CD4-positive, alpha-beta T cell (primary cell): Measurements from ENCODE around the gene EVC2. TPM values are rescaled to one million over a fixed set of nuclear protein-coding genes. Genes with fewer than 3 reads are reported as not detected.

Experiments used
- ATAC-seq: fragments of 200-7000 bp; cut with Tn5 transposase; one replicate; pipeline ENCODE4 v1.10.0; 2022; ENCODE audit warnings: mild to moderate bottlenecking; ENCODE audit not compliant: poor library complexity
- CTCF ChIA-PET: fragments of 350-600 bp; sonication (Branson Sonifier 250); formaldehyde crosslinking; loops from one replicate; lab custom pipeline; 2021; ENCODE audit warnings: antibody characterized with exemption, inconsistent platforms; lab: Charles Lee
- POLR2A ChIA-PET: fragments of 350-600 bp; sonication (Branson Sonifier 250); formaldehyde crosslinking; loops from one replicate; lab custom pipeline; 2021; ENCODE audit warnings: antibody characterized with exemption, inconsistent platforms; lab: Charles Lee
- DNase-seq, 14 experiments: peaks; one replicate each; pipeline ENCODE4 v3.0.0-alpha.2; 2013 to 2020; ENCODE audit warnings: mixed read lengths in 2 of 14
- H3K27ac ChIP-seq, 2 donors: one replicate each; pipeline versions ENCODE4 v1.5.1 to v1.7.0; 2013; ENCODE audit warnings: low read length in 2 of 2, low read depth in 1 of 2, mild to moderate bottlenecking in 1 of 2
- H3K27me3 ChIP-seq, 2 experiments: 1 replicate in 1 of 2; 2 replicates in 1 of 2; pipeline versions ENCODE4 v1.6.1 to v1.7.0; 2013; ENCODE audit warnings: low read length in 2 of 2, control low read depth in 1 of 2, mild to moderate bottlenecking in 1 of 2, moderate library complexity in 1 of 2; ENCODE audit not compliant: insufficient read depth in 2 of 2, control insufficient read depth in 1 of 2
- H3K36me3 ChIP-seq: one replicate; pipeline ENCODE4 v1.6.1; 2013; ENCODE audit warnings: low read length, control low read depth; ENCODE audit not compliant: insufficient read depth
- H3K4me1 ChIP-seq: one replicate; pipeline ENCODE4 v1.6.1; 2013; ENCODE audit warnings: low read length, control low read depth; ENCODE audit not compliant: insufficient read depth
- H3K4me3 ChIP-seq: one replicate; pipeline ENCODE4 v1.5.1; 2013; ENCODE audit warnings: mild to moderate bottlenecking, low read length, moderate library complexity
- H3K9me3 ChIP-seq, 2 experiments: 1 replicate in 1 of 2; 2 replicates in 1 of 2; pipeline versions ENCODE4 v1.6.1 to v1.7.0; 2013; ENCODE audit warnings: low read length in 2 of 2, mild to moderate bottlenecking in 2 of 2, control low read depth in 1 of 2, moderate library complexity in 1 of 2; ENCODE audit not compliant: control insufficient read depth in 1 of 2, insufficient read depth in 1 of 2
- H3K27ac Mint-ChIP-seq: one replicate; pipeline ENCODE4 v1.8.0; 2020; ENCODE audit warnings: mixed read lengths
- H3K27me3 Mint-ChIP-seq: one replicate; pipeline ENCODE4 v1.8.0; 2021; ENCODE audit warnings: mixed read lengths
- H3K36me3 Mint-ChIP-seq: one replicate; pipeline ENCODE4 v1.8.0; 2021; ENCODE audit warnings: low read depth, mixed read lengths
- H3K4me1 Mint-ChIP-seq: one replicate; pipeline ENCODE4 v1.8.0; 2021; ENCODE audit warnings: low read depth, mixed read lengths
- H3K4me3 Mint-ChIP-seq: one replicate; pipeline ENCODE4 v1.8.0; 2020; ENCODE audit warnings: mild to moderate bottlenecking, mixed read lengths
- H3K9me3 Mint-ChIP-seq: one replicate; pipeline ENCODE4 v1.8.0; 2020; ENCODE audit warnings: mixed read lengths
- intact Hi-C, 2 experiments: fragments of 100-400 bp; cut with DNase I in 1 of 2; cut with micrococcal nuclease in 1 of 2; formaldehyde crosslinking; loops; one replicate each; pipeline versions ENCODE4 v1.15.1 to v1.9.0; 2023 to 2025; cut with DNase I, micrococcal nuclease
- total RNA-seq, 174 experiments: library from RNA in 2 of 174; stranded (reverse) in 2 of 174; gene quantifications; one replicate each; pipeline ENCODE4 v1.2.3 and lab custom pipeline; 2021 to 2026
- TF ChIP-seq, protein P1 (sequence below): fragments of 200-600 bp; IDR thresholded peaks from one replicate; pipeline ENCODE4 v1.8.0; 2022; ENCODE audit warnings: antibody characterized with exemption, mild to moderate bottlenecking

The EVC2 gene
- total RNA-seq, 2 experiments from 2014 or later, result 1.1 to 1.3 TPM

DNA sequence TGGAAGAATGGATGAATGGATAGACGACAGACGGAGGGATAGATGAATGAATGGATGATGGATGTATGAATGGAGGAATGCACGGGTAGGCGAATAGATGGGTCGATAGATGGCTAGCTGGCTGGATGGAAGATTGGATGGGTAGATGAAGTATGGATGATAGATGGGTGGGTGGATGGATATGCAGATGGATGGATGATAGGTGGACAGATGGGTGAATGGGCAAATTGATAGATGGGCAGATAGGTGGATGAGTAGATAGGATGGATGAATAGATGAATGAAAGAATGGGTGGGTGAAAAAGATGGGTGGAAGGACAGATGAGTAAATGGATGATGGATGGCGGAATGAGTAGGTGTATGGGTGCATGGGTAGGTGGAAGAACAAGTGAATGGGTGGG, 57.3 kb downstream of the EVC2 start:
- no peak overlapping the region for H3K4me3 Mint-ChIP-seq
- no peaks in the 10 kb centered on the region for H3K4me1 Mint-ChIP-seq
- H3K9me3 Mint-ChIP-seq, result no peaks in the 10 kb centered on the region
- H3K36me3 Mint-ChIP-seq, result no peaks in the 10 kb centered on the region
- Histone ChIP-seq H3K27me3 (no peaks in the 10 kb centered on the region), H3K9me3 (peaks cover 0 to 5% of the 10 kb centered on the region in 2 experiments), H3K36me3 (no peaks in the 10 kb centered on the region), H3K4me3 (no peak overlapping the region), H3K4me1 (no peaks in the 10 kb centered on the region), H3K27ac (no peak overlapping the region)
- no peak for DNase-seq
- no peak overlapping the region for H3K27ac Mint-ChIP-seq
- no peak for ATAC-seq
- H3K27me3 Mint-ChIP-seq, result peaks cover 7% of the 10 kb centered on the region
- intact Hi-C loops, result no loop called here
- ChIA-PET POLR2A (no interaction called here), CTCF (no interaction called here)
- TF ChIP-seq, protein P1, sequence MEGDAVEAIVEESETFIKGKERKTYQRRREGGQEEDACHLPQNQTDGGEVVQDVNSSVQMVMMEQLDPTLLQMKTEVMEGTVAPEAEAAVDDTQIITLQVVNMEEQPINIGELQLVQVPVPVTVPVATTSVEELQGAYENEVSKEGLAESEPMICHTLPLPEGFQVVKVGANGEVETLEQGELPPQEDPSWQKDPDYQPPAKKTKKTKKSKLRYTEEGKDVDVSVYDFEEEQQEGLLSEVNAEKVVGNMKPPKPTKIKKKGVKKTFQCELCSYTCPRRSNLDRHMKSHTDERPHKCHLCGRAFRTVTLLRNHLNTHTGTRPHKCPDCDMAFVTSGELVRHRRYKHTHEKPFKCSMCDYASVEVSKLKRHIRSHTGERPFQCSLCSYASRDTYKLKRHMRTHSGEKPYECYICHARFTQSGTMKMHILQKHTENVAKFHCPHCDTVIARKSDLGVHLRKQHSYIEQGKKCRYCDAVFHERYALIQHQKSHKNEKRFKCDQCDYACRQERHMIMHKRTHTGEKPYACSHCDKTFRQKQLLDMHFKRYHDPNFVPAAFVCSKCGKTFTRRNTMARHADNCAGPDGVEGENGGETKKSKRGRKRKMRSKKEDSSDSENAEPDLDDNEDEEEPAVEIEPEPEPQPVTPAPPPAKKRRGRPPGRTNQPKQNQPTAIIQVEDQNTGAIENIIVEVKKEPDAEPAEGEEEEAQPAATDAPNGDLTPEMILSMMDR, result no peak

DNA sequence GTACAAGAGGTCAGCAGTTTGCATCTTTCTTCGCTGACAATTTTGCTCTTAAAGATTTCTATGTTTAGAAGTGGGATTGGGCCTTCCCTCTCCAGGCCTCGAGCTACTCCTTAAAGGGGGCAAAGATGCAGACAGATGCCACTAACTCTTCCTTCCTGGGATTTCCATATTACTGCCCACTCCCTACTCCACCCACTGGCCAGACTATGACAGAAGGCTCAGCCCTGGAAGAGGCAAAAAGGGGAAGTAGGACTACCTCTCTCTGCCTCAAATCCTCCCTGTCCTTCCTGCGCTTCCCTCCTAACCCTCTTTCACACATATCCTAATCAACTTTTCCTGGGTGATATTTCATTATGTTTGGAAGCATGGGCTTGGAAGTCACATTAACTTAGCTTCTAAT, 58.3 kb downstream of the EVC2 start:
- CTCF ChIA-PET, result no interaction called here
- Mint-ChIP-seq H3K27me3 (peaks cover 7% of the 10 kb centered on the region), H3K9me3 (no peaks in the 10 kb centered on the region), H3K4me3 (no peak overlapping the region), H3K4me1 (no peaks in the 10 kb centered on the region), H3K27ac (no peak overlapping the region), H3K36me3 (no peaks in the 10 kb centered on the region)
- H3K4me1 ChIP-seq, result no peaks in the 10 kb centered on the region
- H3K27me3 ChIP-seq, result no peaks in the 10 kb centered on the region
- TF ChIP-seq, protein P1, result no peak
- DNase-seq (no peak), ATAC-seq (no peak)
- H3K27ac ChIP-seq, result no peak overlapping the region
- intact Hi-C loops, result no loop called here
- H3K4me3 ChIP-seq, result no peak overlapping the region
- H3K36me3 ChIP-seq, result no peaks in the 10 kb centered on the region
- peaks cover 0 to 5% of the 10 kb centered on the region in 2 experiments for H3K9me3 ChIP-seq
- POLR2A ChIA-PET, result no interaction called here

DNA sequence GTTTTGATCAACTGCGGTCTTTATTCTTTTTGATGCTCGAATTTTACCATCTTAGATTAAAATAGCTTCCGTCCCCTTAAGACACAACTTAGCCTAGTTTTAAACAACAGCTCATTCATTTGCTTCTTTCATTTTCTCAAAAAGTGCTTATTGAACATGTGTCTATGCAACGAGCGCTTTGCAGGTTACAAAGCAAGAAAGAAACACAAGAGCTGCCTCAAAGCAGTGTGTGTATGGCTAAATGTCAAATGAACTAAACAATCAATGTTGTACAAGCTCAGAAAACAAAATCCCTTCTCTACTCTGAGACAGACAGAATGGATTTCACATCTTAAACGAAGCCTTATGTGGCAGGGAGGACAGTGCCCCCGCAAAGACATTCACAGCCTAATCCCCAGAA, 61.0 kb downstream of the EVC2 start:
- TF ChIP-seq, protein P1, result no peak
- no peak overlapping the region for H3K4me3 ChIP-seq
- no peak for ATAC-seq
- DNase-seq, result no peak
- Mint-ChIP-seq H3K27ac (no peak overlapping the region), H3K36me3 (no peaks in the 10 kb centered on the region), H3K4me3 (no peak overlapping the region), H3K9me3 (no peaks in the 10 kb centered on the region), H3K4me1 (no peaks in the 10 kb centered on the region), H3K27me3 (peaks cover 7% of the 10 kb centered on the region)
- no peaks in the 10 kb centered on the region for H3K4me1 ChIP-seq
- H3K27ac ChIP-seq, result no peak overlapping the region
- H3K9me3 ChIP-seq, result no peaks in the 10 kb centered on the region
- H3K36me3 ChIP-seq, result no peaks in the 10 kb centered on the region
- intact Hi-C loops, result no loop called here
- H3K27me3 ChIP-seq, result no peaks in the 10 kb centered on the region
- ChIA-PET CTCF (no interaction called here), POLR2A (no interaction called here)
